ENCODE measurements around the gene MCEMP1. TPM values are rescaled to one million over a fixed set of nuclear protein-coding genes. Genes with fewer than 3 reads are reported as not detected.
A peak's percentile ranks its signal among the peaks of the same experiment; 100 is the strongest.

MCEMP1 gene, protein sequence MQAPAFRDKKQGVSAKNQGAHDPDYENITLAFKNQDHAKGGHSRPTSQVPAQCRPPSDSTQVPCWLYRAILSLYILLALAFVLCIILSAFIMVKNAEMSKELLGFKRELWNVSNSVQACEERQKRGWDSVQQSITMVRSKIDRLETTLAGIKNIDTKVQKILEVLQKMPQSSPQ
- not detected in 2 replicates for total RNA-seq (2014; rRNA removed; shearing (Covaris generic))
- 0.14 TPM in 1 of 2 replicates, not detected in the other for polyA plus RNA-seq (2015; cell fraction: cytosol; rRNA removed)
- polyA plus RNA-seq (2015; cell fraction: nucleus; rRNA removed) = not detected in 2 replicates

DNA sequence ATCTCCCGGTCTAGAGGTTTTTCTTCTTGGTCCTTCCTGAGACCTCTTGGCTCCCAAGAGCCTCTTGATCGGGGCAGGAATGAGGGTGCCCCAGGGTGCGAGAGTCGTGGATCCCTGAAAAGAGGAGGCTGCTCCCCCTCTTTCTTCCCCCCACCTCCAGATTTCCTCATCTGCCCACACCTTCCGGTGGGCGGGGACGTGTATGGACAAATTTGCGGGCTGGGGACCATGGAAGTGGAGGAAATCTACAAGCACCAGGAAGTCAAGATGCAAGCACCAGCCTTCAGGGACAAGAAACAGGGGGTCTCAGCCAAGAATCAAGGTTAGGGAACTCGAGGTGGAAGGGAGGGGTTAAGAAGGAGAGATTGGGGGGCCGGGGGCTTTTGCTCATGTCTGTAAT, at the start of gene MCEMP1:
MCEMP1 (plus strand) TSS at position 237 of the 400 bp plus-strand sequence; CDS start at position 268, 31 bp downstream.
- in situ Hi-C loops (cut with HindIII; ENCODE audit: low pct_unique_long_range_greater_than_20kb, low sequenced_read_pairs) = no loop called here
- DNase-seq (ENCODE audit: low read depth, low spot score) = no peak

DNA sequence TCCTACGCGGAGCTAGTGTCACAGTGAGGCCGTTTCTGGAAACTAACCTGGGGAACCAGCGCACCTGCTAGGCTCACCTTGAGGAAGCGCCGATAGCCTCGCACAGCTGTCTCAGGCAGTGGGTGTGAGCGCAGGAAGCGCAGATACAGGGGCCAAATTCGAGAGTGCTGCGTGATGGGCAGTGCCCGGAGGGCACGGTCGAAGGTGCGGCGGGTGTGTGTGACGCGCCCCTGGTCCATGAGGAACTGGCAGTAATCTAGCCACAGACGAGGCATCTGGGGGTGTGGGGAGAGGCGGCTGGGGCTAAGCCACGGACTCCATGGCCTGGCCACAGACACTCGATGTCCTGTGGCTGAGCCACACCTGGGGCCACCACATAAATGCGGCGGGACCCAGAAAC, 49.7 kb upstream of the MCEMP1 start:
- no peak for DNase-seq (ENCODE audit: low read depth, low spot score)
- in situ Hi-C loops (cut with HindIII; ENCODE audit: low pct_unique_long_range_greater_than_20kb, low sequenced_read_pairs) = no loop called here

DNA sequence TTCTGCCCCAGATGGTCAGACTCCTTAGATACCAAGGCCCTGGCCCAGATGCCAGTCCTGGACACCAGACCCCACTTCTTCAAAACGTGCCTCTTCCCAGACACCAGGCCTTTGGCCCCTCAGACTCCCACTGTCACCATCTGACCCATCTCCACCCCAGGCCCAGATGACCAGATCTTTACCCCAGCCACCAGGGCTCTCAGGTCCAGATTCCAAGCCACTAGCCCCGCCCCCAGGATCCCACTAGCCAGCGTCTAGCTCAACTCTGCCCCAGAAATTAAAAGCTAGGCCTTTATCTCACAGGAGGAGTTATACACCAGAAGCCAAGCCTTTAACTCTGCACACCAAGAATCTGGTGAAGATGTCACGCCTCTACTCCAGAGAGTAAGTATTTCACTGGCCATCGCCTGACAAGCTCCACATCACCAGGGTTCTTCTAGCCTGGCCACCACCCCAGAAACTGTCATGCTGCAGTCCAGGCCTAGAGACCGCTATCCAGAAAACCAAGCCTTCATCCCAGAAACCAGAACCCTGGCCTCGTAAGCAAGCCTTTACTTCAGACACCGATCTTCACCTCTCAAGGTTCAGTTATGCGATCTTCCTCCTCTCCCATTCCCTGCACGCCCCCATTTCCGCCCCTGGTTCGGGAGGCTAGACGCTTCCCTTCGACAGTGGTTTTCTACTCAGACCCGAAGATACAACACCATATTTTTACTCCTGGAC, 48.1 kb upstream of the MCEMP1 start:
- in situ Hi-C loops (cut with HindIII; ENCODE audit: low pct_unique_long_range_greater_than_20kb, low sequenced_read_pairs) = no loop called here
- DNase-seq (ENCODE audit: low read depth, low spot score) = no peak

DNA sequence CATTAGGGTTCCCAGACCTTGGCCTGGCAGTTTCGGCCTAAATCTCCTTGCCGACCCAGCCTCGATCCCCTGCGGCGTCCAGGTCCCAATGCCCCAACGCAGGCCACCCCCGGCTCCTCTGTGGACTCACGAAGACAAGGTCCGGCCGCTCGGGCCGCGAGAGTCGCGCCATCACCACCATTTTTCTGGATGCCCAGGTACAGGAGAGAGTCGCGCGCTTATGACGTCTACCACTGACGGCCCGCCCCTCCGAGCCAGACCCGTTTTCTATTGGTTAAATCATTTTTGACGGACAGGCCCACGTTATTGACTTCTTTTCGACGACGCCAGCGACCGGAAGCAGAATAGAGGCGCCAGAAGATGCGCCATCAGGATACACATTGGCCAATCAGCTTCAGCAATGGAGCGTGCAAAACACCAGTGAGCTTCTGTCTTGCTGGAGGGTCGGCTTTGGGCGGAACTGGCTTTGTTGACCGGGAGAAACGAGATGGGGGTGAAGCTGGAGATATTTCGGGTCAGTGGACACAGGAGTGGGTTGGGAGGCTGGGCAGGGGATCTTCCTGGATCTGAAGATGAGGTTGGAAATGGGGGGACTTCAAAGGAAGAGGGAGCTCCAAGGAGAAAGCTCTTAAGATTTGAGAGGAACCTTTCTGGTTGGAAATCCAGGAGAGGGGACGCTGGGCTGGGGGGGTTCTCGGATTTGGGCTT, 47.4 kb upstream of the MCEMP1 start, which contains the start of the genes PET100 and XAB2:
PET100 (plus strand) TSS at position 447 of the 708 bp plus-strand sequence; CDS start at position 488, 41 bp downstream.
XAB2 (minus strand) TSS at position 199 of the 708 bp plus-strand sequence; CDS start at position 181, 18 bp downstream.
- in situ Hi-C loops (cut with HindIII; ENCODE audit: low pct_unique_long_range_greater_than_20kb, low sequenced_read_pairs) = no loop called here
- peak; percentile 98 for DNase-seq (ENCODE audit: low read depth, low spot score)

DNA sequence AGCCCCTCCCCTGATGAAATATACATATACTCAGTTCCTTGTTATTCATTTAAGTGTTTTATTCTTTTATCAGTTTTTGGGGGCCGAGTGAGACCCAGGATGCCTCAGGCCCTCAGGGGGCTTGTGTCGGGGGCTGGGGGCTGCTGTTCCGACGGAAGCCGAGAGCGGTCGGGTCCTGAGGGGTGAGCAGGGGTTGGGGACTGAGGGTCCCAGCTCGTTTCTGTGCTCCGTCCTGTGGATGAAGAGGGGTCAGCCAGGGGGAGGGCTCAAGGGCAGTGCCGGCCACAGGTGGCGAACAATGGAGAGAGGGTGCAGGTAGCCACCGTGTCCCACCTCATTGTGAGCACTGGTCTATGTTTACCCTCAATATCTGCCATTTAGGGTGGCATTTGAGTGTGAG, 45.3 kb upstream of the MCEMP1 start:
- no peak for DNase-seq (ENCODE audit: low read depth, low spot score)
- in situ Hi-C loops (cut with HindIII; ENCODE audit: low pct_unique_long_range_greater_than_20kb, low sequenced_read_pairs) = no loop called here

DNA sequence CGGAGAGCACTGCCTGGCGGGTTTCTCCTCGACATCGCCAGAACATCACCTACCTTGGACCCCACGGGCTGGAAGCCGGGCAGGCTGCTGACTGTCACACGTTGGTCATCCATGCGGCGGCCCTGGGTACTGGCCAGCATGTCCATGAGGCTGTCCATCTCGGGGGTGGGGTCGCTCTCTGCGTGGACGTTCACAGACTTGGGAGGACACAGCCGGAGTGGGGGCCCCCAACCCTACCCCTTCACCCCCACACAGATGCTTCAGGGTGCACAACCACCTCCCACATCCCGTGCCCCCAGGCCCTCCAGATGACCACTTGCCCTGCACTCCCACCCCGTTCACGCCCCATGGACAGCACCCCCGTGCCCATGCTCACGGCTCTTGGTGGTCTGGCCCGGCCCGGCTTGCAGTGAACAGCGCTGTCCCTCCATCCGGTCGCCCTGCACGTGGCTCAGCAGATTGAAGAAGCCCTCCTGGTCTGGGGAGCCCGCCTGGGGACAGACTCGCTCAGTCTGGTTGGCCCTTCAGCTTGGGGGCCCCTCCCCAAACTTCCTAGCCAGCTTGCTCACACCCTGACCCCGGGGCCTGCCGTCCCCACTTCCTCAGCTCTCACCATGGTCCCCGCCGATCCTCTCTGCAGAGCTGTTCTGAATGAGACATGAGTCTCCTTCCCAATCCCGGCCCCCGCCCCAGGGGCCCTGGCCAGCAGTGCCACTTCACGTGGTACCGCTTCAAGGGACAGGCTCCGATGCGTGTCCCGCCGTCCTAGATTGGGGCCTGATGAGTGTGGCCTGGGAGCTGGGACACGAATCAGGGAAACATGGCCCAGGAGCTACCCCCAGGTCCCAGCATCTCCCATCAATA, 44.3 kb upstream of the MCEMP1 start:
- no peak for DNase-seq (ENCODE audit: low read depth, low spot score)
- in situ Hi-C loops (cut with HindIII; ENCODE audit: low pct_unique_long_range_greater_than_20kb, low sequenced_read_pairs) = no loop called here

DNA sequence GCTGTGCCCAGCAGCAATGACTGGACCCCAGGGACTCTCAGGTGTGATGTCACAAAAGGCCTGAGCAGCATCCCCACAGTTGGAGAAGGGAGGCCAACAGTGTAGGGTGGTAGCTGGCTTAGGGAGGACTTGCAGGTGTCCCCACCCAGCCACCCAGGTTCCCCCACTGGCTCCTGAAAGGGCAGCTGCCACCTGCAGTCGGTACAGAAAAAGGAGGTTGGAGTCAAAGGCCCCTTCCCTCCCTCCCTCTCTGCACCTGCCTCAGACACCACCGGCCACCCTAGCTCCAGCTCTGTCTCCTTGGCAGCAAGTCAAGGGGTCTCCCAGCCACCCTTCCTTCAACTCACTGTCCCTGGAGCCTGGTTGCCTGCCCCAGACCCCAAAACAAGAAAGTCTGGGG, 43.2 kb upstream of the MCEMP1 start, which contains the start of gene PCP2:
PCP2 (minus strand) TSS at position 22 of the 400 bp plus-strand sequence. CDS start 262 bp downstream, outside the sequence.
- DNase-seq (ENCODE audit: low read depth, low spot score) = no peak
- in situ Hi-C loops (cut with HindIII; ENCODE audit: low pct_unique_long_range_greater_than_20kb, low sequenced_read_pairs) = no loop called here

DNA sequence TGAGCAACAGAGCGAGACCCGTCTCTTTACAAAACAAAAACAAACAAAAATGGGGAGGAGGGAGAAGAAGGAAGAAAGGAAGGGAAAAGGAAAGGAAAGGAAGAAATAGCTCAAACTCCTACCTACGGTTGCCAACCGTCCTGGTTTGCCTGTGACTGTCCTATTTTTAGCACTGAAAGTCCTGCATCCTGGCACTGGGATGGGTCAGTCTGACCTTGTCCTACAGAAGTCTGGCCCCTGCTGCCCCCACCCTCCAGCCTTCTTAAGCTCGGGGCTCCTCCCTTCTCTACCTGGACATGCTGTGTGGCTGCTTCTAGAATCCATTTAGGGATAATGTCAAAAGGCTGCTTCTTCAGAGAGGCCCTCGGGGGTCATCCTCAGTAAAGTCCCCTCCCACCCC, 41.2 kb upstream of the MCEMP1 start:
- no peak for DNase-seq (ENCODE audit: low read depth, low spot score)
- in situ Hi-C loops (cut with HindIII; ENCODE audit: low pct_unique_long_range_greater_than_20kb, low sequenced_read_pairs) = no loop called here

DNA sequence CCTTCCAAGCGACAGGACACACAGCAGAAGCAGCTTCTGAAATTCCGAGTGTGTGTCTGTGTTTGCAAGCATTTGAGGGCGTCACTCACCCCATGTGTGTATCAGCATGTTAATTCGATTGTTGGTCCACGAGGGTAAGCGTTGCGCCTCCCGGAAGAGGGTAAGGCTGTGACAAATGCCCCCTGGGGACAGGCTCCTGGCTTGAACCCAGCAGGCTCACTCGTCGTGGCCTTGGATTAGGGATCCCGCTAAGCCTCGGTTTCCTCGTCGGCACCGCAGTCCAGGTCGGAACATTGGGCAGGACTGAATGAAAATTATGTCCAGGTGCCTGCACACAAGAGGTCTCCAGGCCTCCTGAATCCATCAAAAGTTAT, 40.6 kb upstream of the MCEMP1 start:
- DNase-seq (ENCODE audit: low read depth, low spot score) = no peak
- in situ Hi-C loops (cut with HindIII; ENCODE audit: low pct_unique_long_range_greater_than_20kb, low sequenced_read_pairs) = no loop called here

DNA sequence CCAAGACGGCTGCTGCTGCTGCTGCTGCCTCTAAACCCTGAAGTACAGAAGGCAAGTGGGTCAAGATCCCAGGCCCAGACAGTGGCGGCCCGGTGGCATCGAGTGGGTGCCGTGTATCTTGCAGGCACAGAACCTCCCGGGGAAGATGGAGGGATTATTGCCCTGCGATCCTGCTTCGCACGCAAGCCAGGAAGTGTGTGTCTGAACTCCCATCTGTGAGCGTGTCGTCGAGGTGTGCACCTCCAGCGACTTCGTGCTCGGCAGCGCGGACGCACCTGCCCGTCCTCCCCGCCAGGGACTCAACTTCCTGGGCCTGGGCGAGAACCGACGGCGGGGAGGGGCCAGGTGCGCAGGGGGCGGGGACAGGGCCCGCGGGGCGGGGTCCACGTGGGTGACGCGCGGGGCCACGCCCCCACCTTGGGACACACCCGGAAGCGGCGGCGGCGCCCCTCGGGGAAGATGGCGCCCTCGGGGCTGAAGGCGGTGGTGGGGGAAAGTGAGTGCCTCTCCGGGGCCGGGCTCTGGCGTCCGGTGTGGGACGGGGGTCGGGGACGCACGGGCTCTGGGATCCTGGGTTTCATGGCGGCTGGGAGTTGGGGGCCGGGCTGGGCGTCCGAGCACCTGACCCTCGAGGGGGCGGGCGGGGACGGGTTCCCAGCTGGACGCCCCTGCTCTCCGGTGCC, 40.1 kb upstream of the MCEMP1 start, which contains the start of gene STXBP2:
STXBP2 (plus strand) TSS at position 420 of the 683 bp plus-strand sequence; CDS start at position 460, 40 bp downstream.
- in situ Hi-C loops (cut with HindIII; ENCODE audit: low pct_unique_long_range_greater_than_20kb, low sequenced_read_pairs) = no loop called here
- DNase-seq (ENCODE audit: low read depth, low spot score) = no peak

DNA sequence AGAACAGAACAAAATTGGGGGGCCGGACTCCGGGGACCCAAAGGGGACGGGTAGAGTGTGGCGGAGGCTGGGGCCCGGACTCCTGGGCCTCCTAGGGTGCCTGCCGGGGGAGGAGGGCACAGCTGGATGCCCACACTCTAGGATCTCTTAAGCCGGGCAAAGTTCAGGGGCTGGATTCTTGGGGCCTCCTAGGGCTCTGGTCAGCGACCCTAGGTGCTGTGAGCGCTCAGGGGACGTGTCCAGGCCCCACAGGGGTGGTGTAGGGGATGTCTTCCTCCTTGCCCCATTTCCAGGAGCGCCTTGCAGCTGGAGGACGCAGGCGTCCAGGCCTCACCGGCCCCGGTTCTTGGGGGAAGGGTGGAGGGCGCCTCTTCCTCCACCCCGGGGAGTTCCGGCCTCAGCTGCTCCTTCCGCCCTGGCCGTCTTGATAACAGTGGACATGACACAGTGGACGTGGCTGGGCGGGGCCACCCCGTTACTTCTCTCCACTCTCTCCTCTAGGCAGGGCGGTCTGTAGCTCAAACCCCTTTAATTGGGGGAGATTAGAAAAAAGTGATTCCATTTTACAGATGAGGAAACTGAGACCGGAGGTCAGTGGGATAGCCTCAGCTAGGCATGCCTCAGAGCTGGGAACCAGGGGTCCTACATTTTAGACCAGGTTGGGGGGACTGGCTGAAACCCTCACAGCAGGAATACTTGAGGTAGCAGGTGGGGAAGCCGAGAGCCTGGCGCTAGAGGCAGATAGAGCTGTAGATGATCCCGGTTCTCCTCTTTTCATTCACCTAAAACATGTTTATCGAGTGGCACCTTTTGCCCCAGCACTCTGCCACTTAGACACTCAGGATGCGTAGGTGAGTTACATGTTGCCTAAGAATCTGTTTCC, 39.3 kb upstream of the MCEMP1 start:
- in situ Hi-C loops (cut with HindIII; ENCODE audit: low pct_unique_long_range_greater_than_20kb, low sequenced_read_pairs) = no loop called here

DNA sequence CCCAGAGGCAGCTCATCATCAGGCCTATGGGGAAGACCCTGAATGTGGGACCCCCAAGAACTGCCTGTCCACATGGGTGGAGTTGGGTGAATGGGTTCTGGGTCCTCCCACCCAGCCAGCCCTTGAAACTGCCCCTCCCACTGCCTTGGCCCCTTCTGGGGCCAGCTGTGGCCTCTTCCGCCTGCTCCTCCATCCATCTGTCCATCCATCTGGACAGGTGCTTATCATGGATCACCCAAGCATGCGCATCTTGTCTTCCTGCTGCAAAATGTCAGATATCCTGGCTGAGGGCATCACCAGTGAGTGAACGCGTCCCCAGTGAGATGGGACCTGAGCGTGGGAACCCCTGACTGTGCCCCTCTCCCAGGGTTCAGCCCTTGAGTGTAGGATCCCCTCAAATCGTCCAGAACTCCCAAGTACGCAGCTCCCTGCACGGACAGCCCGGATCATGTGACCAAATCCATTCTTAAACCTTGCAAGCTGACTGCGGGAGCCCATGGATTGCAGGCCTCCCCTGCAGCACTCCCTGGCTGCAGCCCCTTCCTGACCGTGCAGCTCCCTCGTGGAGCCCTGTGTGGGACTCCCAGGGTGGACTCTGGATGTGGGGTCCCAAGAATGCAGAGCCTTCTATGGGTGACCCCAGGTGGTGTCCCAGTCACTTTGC, 38.0 kb upstream of the MCEMP1 start:
- no peak for DNase-seq (ENCODE audit: low read depth, low spot score)
- in situ Hi-C loops (cut with HindIII; ENCODE audit: low pct_unique_long_range_greater_than_20kb, low sequenced_read_pairs) = no loop called here

More for the DNA sequence above, 39.3 kb upstream of the MCEMP1 start:
- no peak for DNase-seq (ENCODE audit: low read depth, low spot score)

DNA sequence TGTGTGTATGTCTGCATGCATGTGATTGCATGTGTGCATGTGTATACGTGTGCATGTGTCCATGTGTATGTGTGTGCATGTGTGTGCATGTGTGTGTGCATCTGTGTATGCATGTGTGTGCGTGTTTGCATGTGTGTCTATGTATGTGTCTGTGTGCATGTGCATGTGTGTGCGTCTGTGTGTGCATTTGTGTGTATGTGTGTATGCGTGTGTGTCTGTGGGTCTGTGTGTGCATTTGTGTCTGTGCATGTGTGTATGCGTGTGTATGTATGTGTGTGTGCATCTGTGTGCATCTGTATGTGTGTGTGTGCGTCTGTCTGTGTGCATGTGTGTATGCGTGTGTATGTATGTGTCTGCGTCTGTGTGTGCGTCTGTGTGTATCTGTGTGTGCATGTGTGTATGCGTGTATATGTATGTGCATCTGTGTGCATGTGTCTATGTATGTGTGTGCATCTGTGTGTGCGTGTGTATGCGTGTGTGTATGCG, 37.0 kb upstream of the MCEMP1 start:
- in situ Hi-C loops (cut with HindIII; ENCODE audit: low pct_unique_long_range_greater_than_20kb, low sequenced_read_pairs) = no loop called here
- DNase-seq (ENCODE audit: low read depth, low spot score) = no peak

DNA sequence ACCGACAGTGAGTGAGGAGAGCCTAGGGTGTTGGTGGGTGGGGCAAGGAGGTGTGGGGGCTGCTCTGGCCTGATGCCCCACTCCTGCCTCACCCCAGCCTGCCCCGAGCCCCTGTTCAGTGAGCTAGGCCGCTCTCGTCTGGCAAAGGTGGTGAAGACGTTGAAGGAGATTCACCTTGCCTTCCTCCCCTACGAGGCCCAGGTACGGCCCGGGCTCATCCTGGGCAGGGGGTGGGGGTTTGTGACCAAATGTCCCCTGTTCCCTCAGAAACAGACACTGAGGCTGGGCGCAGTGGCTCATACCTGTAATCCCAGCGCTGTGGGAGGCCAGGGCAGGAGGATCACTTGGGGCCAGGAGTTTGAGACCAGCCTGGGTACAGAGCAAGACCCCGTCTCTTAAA, 36.1 kb upstream of the MCEMP1 start:
- in situ Hi-C loops (cut with HindIII; ENCODE audit: low pct_unique_long_range_greater_than_20kb, low sequenced_read_pairs) = no loop called here
- DNase-seq (ENCODE audit: low read depth, low spot score) = no peak

Measured in SK-MEL-5 (cell line).